Endometrial microvascular endothelial cells (primary cell): Measurements from ENCODE around the gene GPR156. TPM values are rescaled to one million over a fixed set of nuclear protein-coding genes. Genes with fewer than 3 reads are reported as not detected.
"Not testable (repeated sequence)": the region's sequence is repeated elsewhere in the genome, so short reads cannot be mapped to it uniquely, and the experiment has no call there.

Experiments used
- in situ Hi-C: cut with HindIII; loops from 2 replicates; pipeline ENCODE4 v1.10.0; 2017; ENCODE audit warnings: low sequenced_read_pairs, low pct_unique_long_range_greater_than_20kb; ENCODE audit errors: inconsistent ontology term
- total RNA-seq: library from RNA; depleted of rRNA; stranded (reverse); fragments of >200 nt; gene quantifications from one replicate; pipeline ENCODE4 v1.2.3, GENCODE V29; 2015; ENCODE audit errors: inconsistent ontology term

GPR156 gene
- total RNA-seq, 1 donor from 2014 or later: not detected

- in situ Hi-C loops: no loop called here
Observed at GRCh38 chr3:120280026-120280425, 5.0 kb downstream of the GPR156 start.

- in situ Hi-C loops: no loop called here
Observed at GRCh38 chr3:120276767-120277166, 8.3 kb downstream of the GPR156 start.

- in situ Hi-C loops: no loop called here
Observed at GRCh38 chr3:120275618-120276017, 9.4 kb downstream of the GPR156 start.

GRCh38 chr3:120274739-120275167 is 10.3 kb downstream of the GPR156 start:
- in situ Hi-C loops: no loop called here

- in situ Hi-C loops: no loop called here
Observed at GRCh38 chr3:120272286-120272685, 12.7 kb downstream of the GPR156 start.

GRCh38 chr3:120265989-120266388 is 19.0 kb downstream of the GPR156 start:
- in situ Hi-C loops: no loop called here

GRCh38 chr3:120264963-120265362 is 20.1 kb downstream of the GPR156 start:
- in situ Hi-C loops: no loop called here

- in situ Hi-C loops: no loop called here
Observed at GRCh38 chr3:120263792-120264191, 21.2 kb downstream of the GPR156 start.

GRCh38 chr3:120258009-120258408 is 27.0 kb downstream of the GPR156 start:
- in situ Hi-C loops: no loop called here

GRCh38 chr3:120245386-120245785 is 39.6 kb downstream of the GPR156 start:
- in situ Hi-C loops: no loop called here

- in situ Hi-C loops: no loop called here
Observed at GRCh38 chr3:120244834-120245225, 40.2 kb downstream of the GPR156 start.

GRCh38 chr3:120239644-120240043 is 45.4 kb downstream of the GPR156 start:
- in situ Hi-C loops: no loop called here

- in situ Hi-C loops: no loop called here
Observed at GRCh38 chr3:120227710-120228347, 57.2 kb downstream of the GPR156 start.

- in situ Hi-C loops: no loop called here
Observed at GRCh38 chr3:120224237-120224636, 60.8 kb downstream of the GPR156 start.

GRCh38 chr3:120218981-120219380 is 66.0 kb downstream of the GPR156 start:
- in situ Hi-C loops: no loop called here

- in situ Hi-C loops: not testable (repeated sequence)
Observed at GRCh38 chr3:120216633-120217032, 68.4 kb downstream of the GPR156 start.

GRCh38 chr3:120214176-120214575 is 70.8 kb downstream of the GPR156 start:
- in situ Hi-C loops: no loop called here

- in situ Hi-C loops: no loop called here
Observed at GRCh38 chr3:120212505-120212904, 72.5 kb downstream of the GPR156 start.

GRCh38 chr3:120209425-120209824 is 75.6 kb downstream of the GPR156 start:
- in situ Hi-C loops: no loop called here

- in situ Hi-C loops: no loop called here
Observed at GRCh38 chr3:120204338-120204737, 80.7 kb downstream of the GPR156 start.

GRCh38 chr3:120203621-120204020 is 81.4 kb downstream of the GPR156 start:
- in situ Hi-C loops: no loop called here
